H9 (cell line): ENCODE data around the gene LYST. TPM values are rescaled to one million over a fixed set of nuclear protein-coding genes. Genes with fewer than 3 reads are reported as not detected.

Experiments
- DNase-seq: peaks from one replicate; pipeline ENCODE4 v3.0.0-alpha.2; 2017
- H2AFZ ChIP-seq: one replicate; pipeline ENCODE4 v1.6.1; 2013; ENCODE audit warnings: mild to moderate bottlenecking, low read length, control low read depth, moderate library complexity
- H2AK5ac ChIP-seq: 2 replicates; pipeline ENCODE4 v1.6.1; 2013; ENCODE audit warnings: low read length, control low read depth, mixed read lengths; ENCODE audit not compliant: insufficient read length
- H2BK120ac ChIP-seq: one replicate; pipeline ENCODE4 v1.6.1; 2013; ENCODE audit warnings: low read depth, mild to moderate bottlenecking, low read length, control low read depth, inconsistent platforms; ENCODE audit not compliant: poor library complexity, severe bottlenecking
- H2BK12ac ChIP-seq: 2 replicates; pipeline ENCODE4 v1.6.1; 2013; ENCODE audit warnings: low read length, control low read depth, mixed read lengths, low read depth; ENCODE audit not compliant: insufficient read length
- H2BK15ac ChIP-seq: 2 replicates; pipeline ENCODE4 v1.6.1; 2013; ENCODE audit warnings: low read depth, low read length, control low read depth
- H2BK20ac ChIP-seq: one replicate; pipeline ENCODE4 v1.6.1; 2013; ENCODE audit warnings: low read depth, mild to moderate bottlenecking, low read length, control low read depth, inconsistent platforms; ENCODE audit not compliant: poor library complexity, severe bottlenecking
- H2BK5ac ChIP-seq: 2 replicates; pipeline ENCODE4 v1.6.1; 2013; ENCODE audit warnings: low read length, control low read depth, mixed read lengths; ENCODE audit not compliant: insufficient read length
- H3K14ac ChIP-seq: 2 replicates; pipeline ENCODE4 v1.6.1; 2013; ENCODE audit warnings: low read length, control low read depth; ENCODE audit not compliant: insufficient read depth
- H3K18ac ChIP-seq: 2 replicates; pipeline ENCODE4 v1.6.1; 2013; ENCODE audit warnings: low read depth, mild to moderate bottlenecking, mixed read lengths, low read length, control low read depth; ENCODE audit not compliant: insufficient read length
- H3K23ac ChIP-seq: 2 replicates; pipeline ENCODE4 v1.6.1; 2013; ENCODE audit warnings: low read length, control low read depth, mixed read lengths, low read depth; ENCODE audit not compliant: insufficient read length
- H3K23me2 ChIP-seq: 2 replicates; pipeline ENCODE4 v1.6.1; 2013; ENCODE audit warnings: low read depth, mild to moderate bottlenecking, mixed read lengths, low read length, control low read depth; ENCODE audit not compliant: insufficient read length, poor library complexity, severe bottlenecking
- H3K27ac ChIP-seq: 2 replicates; pipeline ENCODE4 v1.5.1; 2013; ENCODE audit warnings: low read length, control low read depth, mixed read lengths, low read depth; ENCODE audit not compliant: insufficient read length
- H3K27me3 ChIP-seq: 2 replicates; pipeline ENCODE4 v1.6.1; 2013; ENCODE audit warnings: low read length, control low read depth, inconsistent platforms; ENCODE audit not compliant: insufficient read depth
- H3K4ac ChIP-seq: 2 replicates; pipeline ENCODE4 v1.6.1; 2013; ENCODE audit warnings: low read depth, mild to moderate bottlenecking, control low read depth, inconsistent platforms, low read length, moderate library complexity
- H3K4me1 ChIP-seq: 2 replicates; pipeline ENCODE4 v1.6.1; 2013; ENCODE audit warnings: low read length, control low read depth, inconsistent platforms; ENCODE audit not compliant: insufficient read depth
- H3K4me2 ChIP-seq: 2 replicates; pipeline ENCODE4 v1.6.1; 2013; ENCODE audit warnings: low read length, control low read depth, mixed read lengths; ENCODE audit not compliant: insufficient read length, insufficient read depth
- H3K56ac ChIP-seq: 2 replicates; pipeline ENCODE4 v1.6.1; 2013; ENCODE audit warnings: low read depth, mild to moderate bottlenecking, mixed read lengths, low read length, control low read depth; ENCODE audit not compliant: insufficient read length
- H3K79me1 ChIP-seq: 2 replicates; pipeline ENCODE4 v1.6.1; 2013; ENCODE audit warnings: low read depth, mild to moderate bottlenecking, moderate library complexity, low read length, control low read depth, inconsistent platforms; ENCODE audit not compliant: insufficient read depth, poor library complexity, severe bottlenecking
- H3K79me2 ChIP-seq: 2 replicates; pipeline ENCODE4 v1.6.1; 2013; ENCODE audit warnings: low read length, control low read depth, inconsistent platforms; ENCODE audit not compliant: insufficient read depth
- H3K9ac ChIP-seq: 2 replicates; pipeline ENCODE4 v1.6.1; 2013; ENCODE audit warnings: low read length, control low read depth, mixed read lengths; ENCODE audit not compliant: insufficient read length; ENCODE audit errors: extremely low read depth
- H3K9me3 ChIP-seq: one replicate; pipeline ENCODE4 v1.6.1; 2013; ENCODE audit warnings: low read depth, low read length, inconsistent platforms; ENCODE audit not compliant: control insufficient read depth
- H3T11ph ChIP-seq: one replicate; pipeline ENCODE4 v1.6.1; 2013; ENCODE audit warnings: mild to moderate bottlenecking, low read length, control low read depth, inconsistent platforms
- H4K20me1 ChIP-seq: one replicate; pipeline ENCODE4 v1.6.1; 2013; ENCODE audit not compliant: control insufficient read depth, insufficient read length, insufficient read depth
- H4K5ac ChIP-seq: 2 replicates; pipeline ENCODE4 v1.6.1; 2013; ENCODE audit warnings: low read depth, mild to moderate bottlenecking, mixed read lengths, low read length, control low read depth; ENCODE audit not compliant: insufficient read length
- H4K8ac ChIP-seq: replicated peaks from 2 replicates; pipeline ENCODE4 v1.6.1; 2013; ENCODE audit warnings: low read length, control low read depth, mixed read lengths, low read depth; ENCODE audit not compliant: insufficient read length
- H4K91ac ChIP-seq: 2 replicates; pipeline ENCODE4 v1.6.1; 2013; ENCODE audit warnings: low read depth, mild to moderate bottlenecking, moderate library complexity, mixed read lengths, low read length, control low read depth; ENCODE audit not compliant: insufficient read length
- H3K27ac Mint-ChIP-seq, 3 experiments: 2 replicates in 2 of 3; 3 replicates in 1 of 3; pipeline ENCODE4 v1.8.0; 2020 to 2021; ENCODE audit warnings: mixed read lengths in 3 of 3, mild to moderate bottlenecking in 1 of 3, moderate library complexity in 1 of 3
- H3K27me3 Mint-ChIP-seq: 2 replicates; pipeline ENCODE4 v1.8.0; 2021; ENCODE audit warnings: low read depth, mild to moderate bottlenecking, moderate library complexity, mixed read lengths
- H3K36me3 Mint-ChIP-seq, 3 experiments: 2 replicates in 2 of 3; 3 replicates in 1 of 3; pipeline ENCODE4 v1.8.0; 2020 to 2021; ENCODE audit warnings: low read depth in 3 of 3, mixed read lengths in 3 of 3; ENCODE audit not compliant: insufficient read depth in 1 of 3
- H3K4me1 Mint-ChIP-seq, 2 experiments: 2 replicates each; pipeline ENCODE4 v1.8.0; 2020; ENCODE audit warnings: mixed read lengths in 2 of 2
- H3K4me3 Mint-ChIP-seq, 2 experiments: 2 replicates in 1 of 2; 3 replicates in 1 of 2; pipeline ENCODE4 v1.8.0; 2020 to 2021; ENCODE audit warnings: mild to moderate bottlenecking in 2 of 2, mixed read lengths in 2 of 2, moderate library complexity in 1 of 2
- H3K9me3 Mint-ChIP-seq, 2 experiments: 2 replicates in 1 of 2; 3 replicates in 1 of 2; pipeline ENCODE4 v1.8.0; 2020; ENCODE audit warnings: mild to moderate bottlenecking in 2 of 2, mixed read lengths in 2 of 2, moderate library complexity in 1 of 2
- WGBS: extraction: QIAGEN DNeasy Blood & Tissue Kit; methylation state at CpG from one replicate; pipeline ENCODE4 v1.1.7; 2013; ENCODE audit warnings: missing lambda C conversion rate, low lambda C conversion rate, mixed read lengths; ENCODE audit not compliant: insufficient read length; ENCODE audit errors: extremely low coverage; 5-methylcytosine and 5-hydroxymethylcytosine counted together
- total RNA-seq: library from RNA; stranded (reverse); gene quantifications from 2 replicates; pipeline ENCODE4 v1.2.1, GENCODE V29; 2021
- TF ChIP-seq, protein P1 (sequence below): fragments of 200-600 bp; sonication (generic); conservative IDR thresholded peaks from 3 replicates; pipeline ENCODE4 v1.8.0; 2021; ENCODE audit warnings: antibody characterized with exemption, mild to moderate bottlenecking

The LYST gene
- total RNA-seq, 1 experiment from 2014 or later = 0.13 TPM

GRCh38 chr1:235876402-235876841 is 9.7 kb upstream of the LYST start:
- Mint-ChIP-seq H3K9me3 (no peaks in the 10 kb centered on the region), H3K36me3 (no peaks in the 10 kb centered on the region), H3K4me1 (no peaks in the 10 kb centered on the region), H3K27me3 (peaks cover 25% of the 10 kb centered on the region), H3K27ac (no peak overlapping the region), H3K4me3 (no peak overlapping the region)
- Histone ChIP-seq H2BK15ac (no peak overlapping the region), H3K14ac (no peak overlapping the region), H2AFZ (no peak overlapping the region), H2BK120ac (no peak overlapping the region), H3K79me2 (no peaks in the 10 kb centered on the region), H3K27ac (no peak overlapping the region), H4K5ac (no peak overlapping the region), H3K23me2 (no peaks in the 10 kb centered on the region), H3T11ph (no peak overlapping the region), H2BK12ac (no peak overlapping the region), H3K79me1 (no peaks in the 10 kb centered on the region), H3K56ac (no peak overlapping the region), H4K91ac (no peak overlapping the region), H4K20me1 (no peaks in the 10 kb centered on the region), H2AK5ac (no peak overlapping the region), H3K9me3 (no peaks in the 10 kb centered on the region), H3K27me3 (no peaks in the 10 kb centered on the region), H2BK5ac (no peak overlapping the region), H3K23ac (no peak overlapping the region), H3K4me1 (no peaks in the 10 kb centered on the region), H4K8ac (no peak overlapping the region), H2BK20ac (no peak overlapping the region), H3K4me2 (no peak overlapping the region), H3K18ac (no peak overlapping the region), H3K9ac (no peak overlapping the region), H3K4ac (no peak overlapping the region)
- WGBS = no CpG with 5 or more reads among the region's 2 CpGs
- no peak for DNase-seq
- TF ChIP-seq, protein P1, sequence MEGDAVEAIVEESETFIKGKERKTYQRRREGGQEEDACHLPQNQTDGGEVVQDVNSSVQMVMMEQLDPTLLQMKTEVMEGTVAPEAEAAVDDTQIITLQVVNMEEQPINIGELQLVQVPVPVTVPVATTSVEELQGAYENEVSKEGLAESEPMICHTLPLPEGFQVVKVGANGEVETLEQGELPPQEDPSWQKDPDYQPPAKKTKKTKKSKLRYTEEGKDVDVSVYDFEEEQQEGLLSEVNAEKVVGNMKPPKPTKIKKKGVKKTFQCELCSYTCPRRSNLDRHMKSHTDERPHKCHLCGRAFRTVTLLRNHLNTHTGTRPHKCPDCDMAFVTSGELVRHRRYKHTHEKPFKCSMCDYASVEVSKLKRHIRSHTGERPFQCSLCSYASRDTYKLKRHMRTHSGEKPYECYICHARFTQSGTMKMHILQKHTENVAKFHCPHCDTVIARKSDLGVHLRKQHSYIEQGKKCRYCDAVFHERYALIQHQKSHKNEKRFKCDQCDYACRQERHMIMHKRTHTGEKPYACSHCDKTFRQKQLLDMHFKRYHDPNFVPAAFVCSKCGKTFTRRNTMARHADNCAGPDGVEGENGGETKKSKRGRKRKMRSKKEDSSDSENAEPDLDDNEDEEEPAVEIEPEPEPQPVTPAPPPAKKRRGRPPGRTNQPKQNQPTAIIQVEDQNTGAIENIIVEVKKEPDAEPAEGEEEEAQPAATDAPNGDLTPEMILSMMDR = no peak
